ENCODE data around the gene DUSP23. TPM values are rescaled to one million over a fixed set of nuclear protein-coding genes. Genes with fewer than 3 reads are reported as not detected.

The DUSP23 gene
- total RNA-seq, 2 experiments from 2014 or later: 21.9 to 26.5 TPM

DNA sequence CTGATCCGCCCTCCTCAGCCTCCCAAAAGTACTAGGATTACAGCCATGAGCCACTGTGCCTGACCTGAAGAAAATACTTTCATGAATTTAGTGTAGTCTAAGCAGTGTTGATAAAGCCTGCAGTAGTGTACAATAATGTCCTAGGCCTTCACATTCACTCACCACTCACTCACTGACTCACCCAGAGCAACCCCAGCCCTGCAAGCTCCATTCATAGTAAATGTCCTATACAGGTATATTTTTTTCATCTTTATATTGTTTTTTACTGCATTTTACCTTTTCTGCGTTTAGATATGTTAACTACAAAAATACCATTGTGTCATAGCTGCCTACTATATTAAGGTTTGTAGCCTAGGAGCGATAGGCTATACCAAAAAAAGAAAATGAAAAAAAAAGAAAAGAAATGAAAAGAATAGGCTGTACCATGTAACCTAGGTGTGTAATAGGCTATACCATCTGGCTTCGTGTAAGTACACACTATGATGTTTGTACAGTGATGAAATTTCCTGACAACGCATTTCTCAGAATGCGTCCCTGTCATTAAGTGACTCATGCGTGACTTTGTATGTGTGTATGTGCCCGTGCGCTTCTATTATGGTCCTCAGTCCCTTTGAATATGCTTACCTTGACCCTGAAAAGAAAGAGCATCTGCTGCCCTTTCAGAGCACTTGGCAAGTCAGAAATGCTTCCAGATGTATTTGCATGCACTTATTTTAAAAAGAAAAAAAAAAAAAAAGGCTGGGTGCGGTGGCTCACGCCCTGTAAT is 36.7 kb downstream of the DUSP23 start:
- DNase-seq (no peak), ATAC-seq (no peak)
- POLR2A ChIA-PET: interaction anchor here (0.6 to 1.0 kb wide), 2 partner anchors 9 to 13 kb away, joined by 3 to 4 read pairs; partner anchors contain the start of gene SLAMF8
- no peak overlapping the region for H3K27ac Mint-ChIP-seq
- H3K4me1 Mint-ChIP-seq (ENCODE audit: low read depth): peaks cover 5% of the 10 kb centered on the region
- CTCF ChIA-PET: interaction anchor here (0.8 to 1.4 kb wide), 3 partner anchors 14 to 190 kb away, joined by 3 to 4 read pairs (median 4); no protein-coding TSS in a partner anchor
- H3K27me3 Mint-ChIP-seq (ENCODE audit: low read depth): peaks cover 48% of the 10 kb centered on the region
- no peaks in the 10 kb centered on the region for H3K9me3 Mint-ChIP-seq (ENCODE audit: insufficient read depth)
- no peak overlapping the region for H3K4me3 Mint-ChIP-seq
- no peaks in the 10 kb centered on the region for H3K36me3 Mint-ChIP-seq (ENCODE audit: low read depth)

DNA sequence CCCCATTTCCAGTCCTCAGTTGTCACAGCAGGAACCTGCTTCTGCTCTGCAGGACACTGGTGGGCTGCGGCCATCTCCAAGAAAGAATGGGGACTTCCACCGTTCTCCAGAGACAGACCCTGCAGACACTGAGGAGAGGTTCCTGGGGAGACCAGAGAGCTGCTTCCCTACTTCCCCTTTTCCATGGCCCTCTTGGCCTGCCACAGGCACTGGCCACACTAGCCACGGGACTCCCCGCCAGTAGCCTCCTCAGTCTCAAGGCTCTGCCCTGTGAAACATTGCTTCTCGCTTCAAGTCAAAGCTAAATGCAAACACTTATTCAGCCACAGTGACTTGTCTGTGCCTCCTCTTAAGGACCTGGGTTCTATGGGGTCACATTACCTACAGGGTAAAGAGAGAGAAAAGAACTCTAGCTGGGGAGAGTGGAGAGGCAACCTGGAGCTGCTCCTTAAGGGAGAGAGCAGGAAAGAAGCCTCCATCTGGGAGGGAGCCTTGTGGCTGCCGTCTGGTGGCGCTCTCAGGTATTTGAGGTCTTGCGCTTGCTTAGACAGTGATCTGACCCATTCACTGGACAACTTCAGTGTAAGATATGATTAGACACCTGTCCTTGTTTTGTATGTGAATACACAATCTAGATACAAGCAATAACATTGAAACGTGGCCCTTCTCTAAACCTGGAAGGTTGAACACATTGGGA is 40.6 kb downstream of the DUSP23 start:
- POLR2A ChIA-PET: no interaction called here
- Mint-ChIP-seq H3K9me3 (ENCODE audit: insufficient read depth) (no peaks in the 10 kb centered on the region), H3K4me1 (ENCODE audit: low read depth) (peaks cover 23% of the 10 kb centered on the region), H3K27ac (no peak overlapping the region), H3K36me3 (ENCODE audit: low read depth) (no peaks in the 10 kb centered on the region), H3K4me3 (no peak overlapping the region), H3K27me3 (ENCODE audit: low read depth) (peaks cover 56% of the 10 kb centered on the region)
- CTCF ChIA-PET: interaction anchor here (0.9 to 1.9 kb wide), 2 partner anchors 31 to 71 kb away, joined by 4 to 6 read pairs; no protein-coding TSS in a partner anchor
- DNase-seq (no peak), ATAC-seq (no peak)

DNA sequence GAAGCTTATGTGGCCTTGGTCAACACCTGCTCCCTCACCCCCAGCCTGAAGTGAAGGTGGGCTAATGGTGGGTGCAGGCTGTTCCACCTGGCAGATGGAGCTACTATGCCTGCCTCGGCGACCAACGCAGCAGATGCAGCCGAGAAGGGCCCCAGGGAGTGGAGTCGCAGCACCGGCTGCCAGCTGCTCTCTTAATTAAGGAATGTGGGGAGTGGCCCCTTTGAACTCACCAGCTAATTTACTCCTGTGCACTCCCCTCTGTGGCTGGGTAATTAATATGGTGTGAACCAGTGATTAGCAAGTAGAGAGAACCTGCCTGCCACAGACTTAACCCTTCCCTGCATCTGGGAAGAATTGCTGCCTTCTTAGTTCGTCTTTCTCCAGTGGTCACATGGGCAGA is 42.6 kb downstream of the DUSP23 start:
- DNase-seq: no peak
- peaks cover 52% of the 10 kb centered on the region for H3K27me3 Mint-ChIP-seq (ENCODE audit: low read depth)
- ATAC-seq: no peak
- peaks cover 7% of the 10 kb centered on the region for H3K36me3 Mint-ChIP-seq (ENCODE audit: low read depth)
- no peak overlapping the region for H3K27ac Mint-ChIP-seq
- ChIA-PET POLR2A (no interaction called here), CTCF (interaction anchor here (7.3 kb wide), 1 partner anchor 23 kb away, joined by 64 read pairs; the partner anchor contains the start of gene FCRL6)
- peaks cover 44% of the 10 kb centered on the region for H3K4me1 Mint-ChIP-seq (ENCODE audit: low read depth)
- H3K9me3 Mint-ChIP-seq (ENCODE audit: insufficient read depth): no peaks in the 10 kb centered on the region
- no peak overlapping the region for H3K4me3 Mint-ChIP-seq

DNA sequence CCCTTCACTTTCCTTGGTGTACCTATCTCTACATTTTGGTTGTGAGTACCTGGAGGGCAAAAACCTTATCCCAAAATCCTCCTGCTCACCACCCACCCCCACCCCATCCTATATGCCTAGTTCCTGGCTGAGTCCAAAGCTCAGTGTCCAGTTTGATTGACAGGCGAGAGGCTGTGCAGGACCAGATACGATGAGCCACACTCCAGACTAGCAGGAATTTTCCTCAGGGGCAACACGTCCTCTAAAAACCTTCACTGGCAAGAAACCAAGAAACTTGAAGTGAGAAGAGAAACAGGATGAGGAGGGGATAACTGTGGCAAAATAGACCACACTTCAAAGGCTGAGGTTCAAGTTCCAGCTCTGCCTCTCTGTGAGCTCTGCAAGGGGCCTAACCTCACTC is 44.8 kb downstream of the DUSP23 start:
- no peaks in the 10 kb centered on the region for H3K9me3 Mint-ChIP-seq (ENCODE audit: insufficient read depth)
- peak overlapping the region; percentile 79 for H3K27ac Mint-ChIP-seq
- H3K36me3 Mint-ChIP-seq (ENCODE audit: low read depth): peaks cover 12% of the 10 kb centered on the region
- peaks cover 53% of the 10 kb centered on the region for H3K4me1 Mint-ChIP-seq (ENCODE audit: low read depth)
- POLR2A ChIA-PET: no interaction called here
- ATAC-seq (peak; percentile 14), DNase-seq (peak; percentile 26)
- H3K4me3 Mint-ChIP-seq: peak overlapping the region; percentile 36
- peaks cover 50% of the 10 kb centered on the region for H3K27me3 Mint-ChIP-seq (ENCODE audit: low read depth)
- CTCF ChIA-PET: interaction anchor here (2.9 to 7.3 kb wide), 3 partner anchors 15 to 65 kb away, joined by 10 to 64 read pairs (median 39); partner anchors contain the start of gene FCRL6

DNA sequence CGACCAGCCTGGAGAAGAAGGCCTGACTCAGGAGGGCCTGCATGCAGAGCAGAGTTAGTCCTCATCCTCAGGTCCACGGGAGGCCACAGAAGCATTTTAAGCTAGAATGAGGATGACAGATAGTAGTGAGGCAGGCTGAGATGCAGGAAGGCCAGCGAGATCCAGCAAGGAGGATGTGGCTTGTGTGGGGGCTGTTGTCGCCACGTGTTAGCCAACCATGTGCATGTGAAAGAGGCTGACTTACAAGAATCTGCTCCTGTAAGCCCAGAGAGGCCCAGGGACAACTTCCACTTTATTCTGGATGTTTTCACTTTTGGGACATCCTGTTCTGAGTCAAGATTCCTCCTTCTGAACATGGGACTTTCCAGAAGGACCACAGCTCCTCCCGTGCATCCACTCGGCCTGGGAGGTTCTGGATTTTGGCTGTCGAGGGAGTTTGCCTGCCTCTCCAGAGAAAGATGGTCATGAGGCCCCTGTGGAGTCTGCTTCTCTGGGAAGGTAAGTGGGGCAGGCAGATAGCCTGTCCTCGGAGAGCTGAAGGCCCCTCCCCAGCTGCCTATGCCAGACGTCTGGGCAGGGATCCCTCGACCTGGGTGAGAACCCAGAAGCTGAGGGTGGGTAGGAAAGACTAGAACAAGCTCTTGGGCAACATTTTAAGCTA is 45.8 kb downstream of the DUSP23 start, which contains the start of gene SLAMF8:
Gene SLAMF8 (plus strand): TSS at position 433 of the 661 bp plus-strand sequence. CDS start 26 bp downstream, at position 459.
- peak within 1 kb of the TSS; percentile 54 for H3K4me3 Mint-ChIP-seq
- peak within 1 kb of the TSS; percentile 79 for H3K27ac Mint-ChIP-seq
- H3K27me3 Mint-ChIP-seq (ENCODE audit: low read depth): peaks cover 52% of the 10 kb centered on the region
- no peaks in the 10 kb centered on the region for H3K9me3 Mint-ChIP-seq (ENCODE audit: insufficient read depth)
- POLR2A ChIA-PET: interaction anchor here (0.6 to 1.9 kb wide), 4 partner anchors 10 to 96 kb away, joined by 3 to 5 read pairs (median 4); no protein-coding TSS in a partner anchor
- ATAC-seq (peak; percentile 84), DNase-seq (peak; percentile 89)
- peaks cover 12% of the 10 kb centered on the region for H3K36me3 Mint-ChIP-seq (ENCODE audit: low read depth)
- CTCF ChIA-PET: interaction anchor here (1.2 to 7.3 kb wide), 6 partner anchors 14 to 64 kb away, joined by 4 to 64 read pairs (median 8); partner anchors contain the start of genes DUSP23 and FCRL6
- peaks cover 53% of the 10 kb centered on the region for H3K4me1 Mint-ChIP-seq (ENCODE audit: low read depth)

DNA sequence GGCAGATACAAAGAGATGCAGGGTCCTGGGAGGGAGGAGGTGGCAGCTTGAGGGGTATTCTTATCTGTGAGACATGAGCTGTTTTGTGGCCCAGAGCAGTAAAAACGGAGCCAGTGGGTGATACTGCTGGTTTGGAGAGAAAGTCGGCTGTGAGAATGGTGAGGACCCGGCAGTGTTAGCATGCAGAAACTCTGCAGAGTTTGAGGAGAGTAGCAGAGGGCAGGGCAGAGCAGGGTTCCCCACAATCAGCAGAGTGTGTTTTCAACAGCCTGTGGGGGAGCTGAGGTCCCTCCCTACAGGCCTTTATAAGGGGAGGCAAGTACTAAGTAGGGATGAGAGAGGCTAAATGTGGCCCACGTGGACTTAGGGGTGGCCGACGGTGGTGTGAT is 46.3 kb downstream of the DUSP23 start:
- DNase-seq (peak; percentile 30), ATAC-seq (peak; percentile 12)
- Mint-ChIP-seq H3K27ac (peak overlapping the region; percentile 79), H3K9me3 (ENCODE audit: insufficient read depth) (no peaks in the 10 kb centered on the region), H3K36me3 (ENCODE audit: low read depth) (peaks cover 12% of the 10 kb centered on the region), H3K4me1 (ENCODE audit: low read depth) (peaks cover 53% of the 10 kb centered on the region), H3K27me3 (ENCODE audit: low read depth) (peaks cover 50% of the 10 kb centered on the region), H3K4me3 (peak overlapping the region; percentile 54)
- CTCF ChIA-PET: interaction anchor here (0.9 to 7.3 kb wide), 7 partner anchors 13 to 64 kb away, joined by 3 to 64 read pairs (median 5); partner anchors contain the start of genes DUSP23 and FCRL6
- POLR2A ChIA-PET: interaction anchor here (1.1 to 1.9 kb wide), 3 partner anchors 11 to 96 kb away, joined by 3 to 5 read pairs (median 4); no protein-coding TSS in a partner anchor

DNA sequence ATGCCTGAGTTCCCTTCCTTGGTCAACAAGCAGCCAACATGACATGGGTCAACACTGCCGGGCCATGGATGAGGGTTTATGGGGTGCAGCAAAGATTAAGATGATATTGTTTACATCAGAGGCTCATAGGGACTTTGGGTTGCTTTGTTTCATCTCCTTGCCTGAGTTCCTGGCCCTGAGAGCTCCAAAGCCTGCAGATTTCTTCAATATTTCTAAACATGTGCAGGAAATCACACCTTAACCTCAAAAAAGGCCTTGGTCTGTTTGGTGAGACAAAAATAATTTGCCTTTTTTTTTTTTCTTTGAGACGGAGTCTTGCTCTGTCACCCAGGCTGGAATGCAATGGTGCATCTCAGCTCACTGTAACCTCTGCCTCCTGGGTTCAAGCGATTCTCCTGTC is 46.8 kb downstream of the DUSP23 start:
- DNase-seq (peak; percentile 33), ATAC-seq (peak; percentile 16)
- peaks cover 49% of the 10 kb centered on the region for H3K27me3 Mint-ChIP-seq (ENCODE audit: low read depth)
- no peaks in the 10 kb centered on the region for H3K9me3 Mint-ChIP-seq (ENCODE audit: insufficient read depth)
- CTCF ChIA-PET: interaction anchor here (0.9 to 7.3 kb wide), 7 partner anchors 13 to 63 kb away, joined by 3 to 64 read pairs (median 5); partner anchors contain the start of genes DUSP23 and FCRL6
- peaks cover 12% of the 10 kb centered on the region for H3K36me3 Mint-ChIP-seq (ENCODE audit: low read depth)
- H3K4me3 Mint-ChIP-seq: peak overlapping the region; percentile 44
- peaks cover 53% of the 10 kb centered on the region for H3K4me1 Mint-ChIP-seq (ENCODE audit: low read depth)
- H3K27ac Mint-ChIP-seq: peak overlapping the region; percentile 79
- POLR2A ChIA-PET: interaction anchor here (0.6 to 1.9 kb wide), 3 partner anchors 15 to 95 kb away, joined by 3 to 5 read pairs (median 4); no protein-coding TSS in a partner anchor

- no peak overlapping the region for H3K4me3 Mint-ChIP-seq
- peaks cover 43% of the 10 kb centered on the region for H3K27me3 Mint-ChIP-seq (ENCODE audit: low read depth)
- no peak for ATAC-seq
- no peak for DNase-seq
- ChIA-PET POLR2A (interaction anchor here (0.6 kb wide), 1 partner anchor 25 kb away, joined by 3 read pairs; no protein-coding TSS in a partner anchor), CTCF (interaction anchor here (0.9 to 7.3 kb wide), 6 partner anchors 15 to 64 kb away, joined by 3 to 64 read pairs (median 4); partner anchors contain the start of genes DUSP23 and FCRL6)
- H3K9me3 Mint-ChIP-seq (ENCODE audit: insufficient read depth): no peaks in the 10 kb centered on the region
- peaks cover 53% of the 10 kb centered on the region for H3K4me1 Mint-ChIP-seq (ENCODE audit: low read depth)
- H3K36me3 Mint-ChIP-seq (ENCODE audit: low read depth): peaks cover 12% of the 10 kb centered on the region
- no peak overlapping the region for H3K27ac Mint-ChIP-seq
Observed at GRCh38 chr1:159828176-159828575, 47.4 kb downstream of the DUSP23 start.

- ChIA-PET CTCF (interaction anchor here (1.6 to 7.3 kb wide), 4 partner anchors 13 to 63 kb away, joined by 3 to 64 read pairs (median 4); partner anchors contain the start of gene FCRL6), POLR2A (no interaction called here)
- peaks cover 12% of the 10 kb centered on the region for H3K36me3 Mint-ChIP-seq (ENCODE audit: low read depth)
- H3K4me1 Mint-ChIP-seq (ENCODE audit: low read depth): peaks cover 53% of the 10 kb centered on the region
- H3K9me3 Mint-ChIP-seq (ENCODE audit: insufficient read depth): no peaks in the 10 kb centered on the region
- H3K4me3 Mint-ChIP-seq: no peak overlapping the region
- no peak overlapping the region for H3K27ac Mint-ChIP-seq
- ATAC-seq (no peak), DNase-seq (no peak)
- peaks cover 43% of the 10 kb centered on the region for H3K27me3 Mint-ChIP-seq (ENCODE audit: low read depth)
Observed at GRCh38 chr1:159828581-159829272, 48.0 kb downstream of the DUSP23 start.

DNA sequence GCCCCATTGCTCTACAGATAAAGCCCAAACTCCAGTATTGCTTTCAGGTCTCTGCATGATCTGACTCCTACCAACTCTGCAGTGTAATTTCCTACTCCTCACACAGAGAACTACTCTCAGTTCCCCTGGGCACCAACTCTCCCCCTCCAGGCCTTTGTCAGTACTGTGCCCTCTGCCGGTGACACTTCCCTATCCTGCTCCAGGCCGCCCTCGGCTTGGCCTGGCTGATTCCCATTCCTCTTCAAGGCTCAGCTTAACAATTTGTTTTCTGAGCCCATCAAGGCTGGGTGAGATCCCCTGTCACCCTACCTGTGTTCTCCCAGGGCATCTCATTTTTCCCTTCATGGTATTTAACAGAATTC is 48.5 kb downstream of the DUSP23 start:
- CTCF ChIA-PET: interaction anchor here (1.6 to 7.3 kb wide), 4 partner anchors 12 to 63 kb away, joined by 3 to 64 read pairs (median 4); partner anchors contain the start of gene FCRL6
- no peak for ATAC-seq
- peaks cover 40% of the 10 kb centered on the region for H3K27me3 Mint-ChIP-seq (ENCODE audit: low read depth)
- H3K9me3 Mint-ChIP-seq (ENCODE audit: insufficient read depth): no peaks in the 10 kb centered on the region
- peaks cover 12% of the 10 kb centered on the region for H3K36me3 Mint-ChIP-seq (ENCODE audit: low read depth)
- H3K4me3 Mint-ChIP-seq: no peak overlapping the region
- POLR2A ChIA-PET: no interaction called here
- no peak for DNase-seq
- H3K4me1 Mint-ChIP-seq (ENCODE audit: low read depth): peaks cover 50% of the 10 kb centered on the region
- H3K27ac Mint-ChIP-seq: no peak overlapping the region

Measured in activated CD8-positive, alpha-beta T cell treated with anti-CD3 and anti-CD28 coated beads, Interleukin-2, amount 10 ng/mL, durations not matched to agents 7 days and 5 days (primary cell).